GM23338 (cell line): ENCODE results near the gene LIMCH1. TPM values are rescaled to one million over a fixed set of nuclear protein-coding genes. Genes with fewer than 3 reads are reported as not detected.

ENCODE experiments used
- ATAC-seq: fragments of 200-7000 bp; cut with Tn5 transposase; 3 replicates; pipeline ENCODE4 v1.9.1; 2020
- DNase-seq: peaks from one replicate; pipeline ENCODE4 v3.0.0-alpha.2; 2015; ENCODE audit warnings: low spot score
- H2AFZ ChIP-seq: fragments of 200-600 bp; sonication (generic); 2 replicates; pipeline ENCODE4 v1.8.0; 2016; ENCODE audit warnings: antibody characterized with exemption, mild to moderate bottlenecking, moderate library complexity
- H3F3A ChIP-seq: fragments of 200-600 bp; sonication (generic); replicated peaks from 2 replicates; pipeline ENCODE4 v1.8.0; 2017; ENCODE audit warnings: antibody characterized with exemption, mixed run types, low read depth
- H3K27ac ChIP-seq: fragments of 200-600 bp; sonication (generic); 2 replicates; pipeline ENCODE4 v1.6.1; 2016; ENCODE audit warnings: low read depth
- H3K27me3 ChIP-seq: fragments of 200-600 bp; sonication (generic); 2 replicates; pipeline ENCODE4 v1.8.0; 2016; ENCODE audit warnings: mild to moderate bottlenecking, mixed run types, moderate library complexity; ENCODE audit not compliant: insufficient read depth
- H3K36me3 ChIP-seq: fragments of 200-600 bp; sonication (generic); 2 replicates; pipeline ENCODE4 v1.8.0; 2016; ENCODE audit warnings: mild to moderate bottlenecking; ENCODE audit not compliant: insufficient read depth
- H3K4me1 ChIP-seq: fragments of 200-600 bp; sonication (generic); 2 replicates; pipeline ENCODE4 v1.8.0; 2016; ENCODE audit warnings: mild to moderate bottlenecking, moderate library complexity; ENCODE audit not compliant: insufficient read depth
- H3K4me2 ChIP-seq: fragments of 200-600 bp; sonication (generic); 2 replicates; pipeline ENCODE4 v1.7.1; 2017; ENCODE audit warnings: mixed run types
- H3K4me3 ChIP-seq: fragments of 200-600 bp; sonication (generic); 2 replicates; pipeline ENCODE4 v1.6.1; 2016; ENCODE audit warnings: mixed run types
- H3K79me2 ChIP-seq: fragments of 200-600 bp; sonication (generic); replicated peaks from 2 replicates; pipeline ENCODE4 v1.8.0; 2017; ENCODE audit warnings: mild to moderate bottlenecking; ENCODE audit not compliant: insufficient read depth
- H3K9me2 ChIP-seq: fragments of 200-600 bp; sonication (generic); 2 replicates; pipeline ENCODE4 v1.8.0; 2017; ENCODE audit not compliant: insufficient read depth
- H4K20me1 ChIP-seq: fragments of 200-600 bp; sonication (generic); replicated peaks from 2 replicates; pipeline ENCODE4 v1.8.0; 2017; ENCODE audit warnings: mild to moderate bottlenecking; ENCODE audit not compliant: insufficient read depth
- H3K27ac Mint-ChIP-seq: 2 replicates; pipeline ENCODE4 v1.8.0; 2020; ENCODE audit warnings: inconsistent platforms, mild to moderate bottlenecking, moderate library complexity, mixed read lengths
- H3K27me3 Mint-ChIP-seq: 3 replicates; pipeline ENCODE4 v1.8.0; 2022; ENCODE audit warnings: low read depth, mild to moderate bottlenecking, moderate library complexity, mixed read lengths, inconsistent platforms; ENCODE audit not compliant: insufficient read depth, poor library complexity
- H3K36me3 Mint-ChIP-seq: 3 replicates; pipeline ENCODE4 v1.8.0; 2021; ENCODE audit warnings: low read depth, mild to moderate bottlenecking, inconsistent platforms, moderate library complexity, mixed read lengths
- H3K4me1 Mint-ChIP-seq: 3 replicates; pipeline ENCODE4 v1.8.0; 2020; ENCODE audit warnings: mild to moderate bottlenecking, inconsistent platforms, mixed read lengths
- H3K4me3 Mint-ChIP-seq: 3 replicates; pipeline ENCODE4 v1.8.0; 2021; ENCODE audit warnings: moderate library complexity, mild to moderate bottlenecking, inconsistent platforms, mixed read lengths
- H3K9me3 Mint-ChIP-seq: 3 replicates; pipeline ENCODE4 v1.8.0; 2020; ENCODE audit warnings: moderate library complexity, mild to moderate bottlenecking, inconsistent platforms, mixed read lengths
- CREB1 ChIP-seq: fragments of 250-450 bp; sonication (Bioruptor Pico); IDR thresholded peaks from 2 replicates; pipeline ENCODE4 v1.5.0; 2020; ENCODE audit warnings: low read depth, mild to moderate bottlenecking, moderate library complexity
- ETS1 ChIP-seq: IDR thresholded peaks from 2 replicates; pipeline ENCODE4 v1.6.1; 2016; ENCODE audit warnings: antibody characterized with exemption
- EZH2 ChIP-seq: fragments of 200-600 bp; sonication (generic); IDR thresholded peaks from one replicate; pipeline ENCODE4 v1.8.0; 2017; ENCODE audit warnings: antibody characterized with exemption, mild to moderate bottlenecking, low read depth; ENCODE audit not compliant: unreplicated experiment
- JUNB ChIP-seq: IDR thresholded peaks from one replicate; pipeline ENCODE4 v1.6.1; 2016; ENCODE audit warnings: antibody characterized with exemption; ENCODE audit not compliant: unreplicated experiment
- NANOG ChIP-seq: IDR thresholded peaks from 2 replicates; pipeline ENCODE4 v1.6.1; 2016; ENCODE audit warnings: antibody characterized with exemption, borderline replicate concordance
- STAT1 ChIP-seq: IDR thresholded peaks from one replicate; pipeline ENCODE4 v1.6.1; 2016; ENCODE audit warnings: antibody characterized with exemption; ENCODE audit not compliant: unreplicated experiment
- ZNF331 ChIP-seq: fragments of 250-450 bp; sonication (Bioruptor Pico); IDR thresholded peaks from 2 replicates; pipeline ENCODE4 v1.5.0; 2020; ENCODE audit warnings: low read depth, mild to moderate bottlenecking, moderate library complexity
- polyA plus RNA-seq: library from polyadenylated mRNA; unstranded; fragments of >200 nt; fragmentation: Nextera tagmentation; extraction: Ambion mirVana; gene quantifications from 2 replicates; pipeline ENCODE4 v1.2.1, GENCODE V29; 2016
- total RNA-seq: library from RNA; depleted of rRNA; stranded (reverse); fragments of >200 nt; shearing (Covaris generic); gene quantifications from 2 replicates; pipeline ENCODE4 v1.2.3, GENCODE V29; 2014
- TF ChIP-seq, protein P1 (sequence below): fragments of 250-450 bp; sonication (Bioruptor Pico); IDR thresholded peaks from 2 replicates; pipeline ENCODE4 v1.5.0; 2020; ENCODE audit warnings: mild to moderate bottlenecking, moderate library complexity
- TF ChIP-seq, protein P2 (sequence below): IDR thresholded peaks from one replicate; pipeline ENCODE4 v1.6.1; 2018; ENCODE audit warnings: antibody characterized with exemption; ENCODE audit not compliant: unreplicated experiment
- TF ChIP-seq, protein P3 (sequence below), 2 experiments: fragments of 200-600 bp in 1 of 2; sonication (generic) in 1 of 2; conservative IDR thresholded peaks; 2 replicates each; pipeline versions ENCODE4 v1.5.1 to v1.6.1; 2016 to 2017; ENCODE audit warnings: antibody characterized with exemption in 2 of 2, low read depth in 2 of 2, mild to moderate bottlenecking in 2 of 2, moderate library complexity in 1 of 2

LIMCH1 gene
- total and polyA plus RNA-seq, 2 experiments from 2014 or later: 1.5 TPM

- DNase-seq: no peak
- TF ChIP-seq ZNF331 (CRISPR knock-in tag): no peak
- no peak for TF ChIP-seq ETS1
- no peak for TF ChIP-seq JUNB
- TF ChIP-seq, protein P1, sequence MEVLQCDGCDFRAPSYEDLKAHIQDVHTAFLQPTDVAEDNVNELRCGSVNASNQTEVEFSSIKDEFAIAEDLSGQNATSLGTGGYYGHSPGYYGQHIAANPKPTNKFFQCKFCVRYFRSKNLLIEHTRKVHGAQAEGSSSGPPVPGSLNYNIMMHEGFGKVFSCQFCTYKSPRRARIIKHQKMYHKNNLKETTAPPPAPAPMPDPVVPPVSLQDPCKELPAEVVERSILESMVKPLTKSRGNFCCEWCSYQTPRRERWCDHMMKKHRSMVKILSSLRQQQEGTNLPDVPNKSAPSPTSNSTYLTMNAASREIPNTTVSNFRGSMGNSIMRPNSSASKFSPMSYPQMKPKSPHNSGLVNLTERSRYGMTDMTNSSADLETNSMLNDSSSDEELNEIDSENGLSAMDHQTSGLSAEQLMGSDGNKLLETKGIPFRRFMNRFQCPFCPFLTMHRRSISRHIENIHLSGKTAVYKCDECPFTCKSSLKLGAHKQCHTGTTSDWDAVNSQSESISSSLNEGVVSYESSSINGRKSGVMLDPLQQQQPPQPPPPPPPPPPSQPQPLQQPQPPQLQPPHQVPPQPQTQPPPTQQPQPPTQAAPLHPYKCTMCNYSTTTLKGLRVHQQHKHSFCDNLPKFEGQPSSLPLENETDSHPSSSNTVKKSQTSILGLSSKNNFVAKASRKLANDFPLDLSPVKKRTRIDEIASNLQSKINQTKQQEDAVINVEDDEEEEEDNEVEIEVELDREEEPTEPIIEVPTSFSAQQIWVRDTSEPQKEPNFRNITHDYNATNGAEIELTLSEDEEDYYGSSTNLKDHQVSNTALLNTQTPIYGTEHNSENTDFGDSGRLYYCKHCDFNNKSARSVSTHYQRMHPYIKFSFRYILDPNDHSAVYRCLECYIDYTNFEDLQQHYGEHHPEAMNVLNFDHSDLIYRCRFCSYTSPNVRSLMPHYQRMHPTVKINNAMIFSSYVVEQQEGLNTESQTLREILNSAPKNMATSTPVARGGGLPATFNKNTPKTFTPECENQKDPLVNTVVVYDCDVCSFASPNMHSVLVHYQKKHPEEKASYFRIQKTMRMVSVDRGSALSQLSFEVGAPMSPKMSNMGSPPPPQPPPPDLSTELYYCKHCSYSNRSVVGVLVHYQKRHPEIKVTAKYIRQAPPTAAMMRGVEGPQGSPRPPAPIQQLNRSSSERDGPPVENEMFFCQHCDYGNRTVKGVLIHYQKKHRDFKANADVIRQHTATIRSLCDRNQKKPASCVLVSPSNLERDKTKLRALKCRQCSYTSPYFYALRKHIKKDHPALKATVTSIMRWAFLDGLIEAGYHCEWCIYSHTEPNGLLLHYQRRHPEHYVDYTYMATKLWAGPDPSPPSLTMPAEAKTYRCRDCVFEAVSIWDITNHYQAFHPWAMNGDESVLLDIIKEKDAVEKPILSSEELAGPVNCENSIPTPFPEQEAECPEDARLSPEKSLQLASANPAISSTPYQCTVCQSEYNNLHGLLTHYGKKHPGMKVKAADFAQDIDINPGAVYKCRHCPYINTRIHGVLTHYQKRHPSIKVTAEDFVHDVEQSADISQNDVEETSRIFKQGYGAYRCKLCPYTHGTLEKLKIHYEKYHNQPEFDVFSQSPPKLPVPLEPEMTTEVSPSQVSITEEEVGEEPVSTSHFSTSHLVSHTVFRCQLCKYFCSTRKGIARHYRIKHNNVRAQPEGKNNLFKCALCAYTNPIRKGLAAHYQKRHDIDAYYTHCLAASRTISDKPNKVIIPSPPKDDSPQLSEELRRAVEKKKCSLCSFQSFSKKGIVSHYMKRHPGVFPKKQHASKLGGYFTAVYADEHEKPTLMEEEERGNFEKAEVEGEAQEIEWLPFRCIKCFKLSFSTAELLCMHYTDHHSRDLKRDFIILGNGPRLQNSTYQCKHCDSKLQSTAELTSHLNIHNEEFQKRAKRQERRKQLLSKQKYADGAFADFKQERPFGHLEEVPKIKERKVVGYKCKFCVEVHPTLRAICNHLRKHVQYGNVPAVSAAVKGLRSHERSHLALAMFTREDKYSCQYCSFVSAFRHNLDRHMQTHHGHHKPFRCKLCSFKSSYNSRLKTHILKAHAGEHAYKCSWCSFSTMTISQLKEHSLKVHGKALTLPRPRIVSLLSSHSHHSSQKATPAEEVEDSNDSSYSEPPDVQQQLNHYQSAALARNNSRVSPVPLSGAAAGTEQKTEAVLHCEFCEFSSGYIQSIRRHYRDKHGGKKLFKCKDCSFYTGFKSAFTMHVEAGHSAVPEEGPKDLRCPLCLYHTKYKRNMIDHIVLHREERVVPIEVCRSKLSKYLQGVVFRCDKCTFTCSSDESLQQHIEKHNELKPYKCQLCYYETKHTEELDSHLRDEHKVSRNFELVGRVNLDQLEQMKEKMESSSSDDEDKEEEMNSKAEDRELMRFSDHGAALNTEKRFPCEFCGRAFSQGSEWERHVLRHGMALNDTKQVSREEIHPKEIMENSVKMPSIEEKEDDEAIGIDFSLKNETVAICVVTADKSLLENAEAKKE (CRISPR knock-in tag): no peak
- TF ChIP-seq NANOG: no peak
- TF ChIP-seq CREB1 (CRISPR knock-in tag): no peak
- no peak for TF ChIP-seq EZH2
- TF ChIP-seq, protein P2, sequence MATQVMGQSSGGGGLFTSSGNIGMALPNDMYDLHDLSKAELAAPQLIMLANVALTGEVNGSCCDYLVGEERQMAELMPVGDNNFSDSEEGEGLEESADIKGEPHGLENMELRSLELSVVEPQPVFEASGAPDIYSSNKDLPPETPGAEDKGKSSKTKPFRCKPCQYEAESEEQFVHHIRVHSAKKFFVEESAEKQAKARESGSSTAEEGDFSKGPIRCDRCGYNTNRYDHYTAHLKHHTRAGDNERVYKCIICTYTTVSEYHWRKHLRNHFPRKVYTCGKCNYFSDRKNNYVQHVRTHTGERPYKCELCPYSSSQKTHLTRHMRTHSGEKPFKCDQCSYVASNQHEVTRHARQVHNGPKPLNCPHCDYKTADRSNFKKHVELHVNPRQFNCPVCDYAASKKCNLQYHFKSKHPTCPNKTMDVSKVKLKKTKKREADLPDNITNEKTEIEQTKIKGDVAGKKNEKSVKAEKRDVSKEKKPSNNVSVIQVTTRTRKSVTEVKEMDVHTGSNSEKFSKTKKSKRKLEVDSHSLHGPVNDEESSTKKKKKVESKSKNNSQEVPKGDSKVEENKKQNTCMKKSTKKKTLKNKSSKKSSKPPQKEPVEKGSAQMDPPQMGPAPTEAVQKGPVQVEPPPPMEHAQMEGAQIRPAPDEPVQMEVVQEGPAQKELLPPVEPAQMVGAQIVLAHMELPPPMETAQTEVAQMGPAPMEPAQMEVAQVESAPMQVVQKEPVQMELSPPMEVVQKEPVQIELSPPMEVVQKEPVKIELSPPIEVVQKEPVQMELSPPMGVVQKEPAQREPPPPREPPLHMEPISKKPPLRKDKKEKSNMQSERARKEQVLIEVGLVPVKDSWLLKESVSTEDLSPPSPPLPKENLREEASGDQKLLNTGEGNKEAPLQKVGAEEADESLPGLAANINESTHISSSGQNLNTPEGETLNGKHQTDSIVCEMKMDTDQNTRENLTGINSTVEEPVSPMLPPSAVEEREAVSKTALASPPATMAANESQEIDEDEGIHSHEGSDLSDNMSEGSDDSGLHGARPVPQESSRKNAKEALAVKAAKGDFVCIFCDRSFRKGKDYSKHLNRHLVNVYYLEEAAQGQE: no peak
- TF ChIP-seq, protein P3, sequence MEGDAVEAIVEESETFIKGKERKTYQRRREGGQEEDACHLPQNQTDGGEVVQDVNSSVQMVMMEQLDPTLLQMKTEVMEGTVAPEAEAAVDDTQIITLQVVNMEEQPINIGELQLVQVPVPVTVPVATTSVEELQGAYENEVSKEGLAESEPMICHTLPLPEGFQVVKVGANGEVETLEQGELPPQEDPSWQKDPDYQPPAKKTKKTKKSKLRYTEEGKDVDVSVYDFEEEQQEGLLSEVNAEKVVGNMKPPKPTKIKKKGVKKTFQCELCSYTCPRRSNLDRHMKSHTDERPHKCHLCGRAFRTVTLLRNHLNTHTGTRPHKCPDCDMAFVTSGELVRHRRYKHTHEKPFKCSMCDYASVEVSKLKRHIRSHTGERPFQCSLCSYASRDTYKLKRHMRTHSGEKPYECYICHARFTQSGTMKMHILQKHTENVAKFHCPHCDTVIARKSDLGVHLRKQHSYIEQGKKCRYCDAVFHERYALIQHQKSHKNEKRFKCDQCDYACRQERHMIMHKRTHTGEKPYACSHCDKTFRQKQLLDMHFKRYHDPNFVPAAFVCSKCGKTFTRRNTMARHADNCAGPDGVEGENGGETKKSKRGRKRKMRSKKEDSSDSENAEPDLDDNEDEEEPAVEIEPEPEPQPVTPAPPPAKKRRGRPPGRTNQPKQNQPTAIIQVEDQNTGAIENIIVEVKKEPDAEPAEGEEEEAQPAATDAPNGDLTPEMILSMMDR (conservative IDR thresholded peaks at IDR 0.05; ENCODE audit: low read depth in 2 of 2): no peak
- no peak for TF ChIP-seq STAT1
- no peak overlapping the region for H3K4me2 ChIP-seq
- H3K4me1 ChIP-seq: no peaks in the 10 kb centered on the region
- Mint-ChIP-seq H3K4me1 (peaks cover 3% of the 10 kb centered on the region; the same call in 2 of the 3 replicates), H3K36me3 (no peaks in the 10 kb centered on the region), H3K27me3 (peaks cover 3% of the 10 kb centered on the region), H3K27ac (no peak overlapping the region), H3K4me3 (no peak overlapping the region), H3K9me3 (no peaks in the 10 kb centered on the region; the same call in 2 of the 3 replicates)
- no peaks in the 10 kb centered on the region for H3K36me3 ChIP-seq
- no peak overlapping the region for H3K27ac ChIP-seq
- H2AFZ ChIP-seq: no peak overlapping the region
- H3K27me3 ChIP-seq: no peaks in the 10 kb centered on the region
- no peaks in the 10 kb centered on the region for H3F3A ChIP-seq
- no peak for ATAC-seq
- no peak overlapping the region for H3K4me3 ChIP-seq
- H3K9me2 ChIP-seq: no peaks in the 10 kb centered on the region
- H4K20me1 ChIP-seq: no peaks in the 10 kb centered on the region
- no peaks in the 10 kb centered on the region for H3K79me2 ChIP-seq
Observed at GRCh38 chr4:41561244-41561643, 23.3 kb downstream of the LIMCH1 start.
